HG03139 (cell line): Measurements from ENCODE around the gene OR6S1.
A peak's percentile ranks its signal among the peaks of the same experiment; 100 is the strongest.

Source experiments
- ATAC-seq: cut with Tn5 transposase; IDR thresholded peaks from one replicate; pipeline ENCODE4 v1.9.1; 2021; ENCODE audit not compliant: unreplicated experiment

The OR6S1 gene, protein sequence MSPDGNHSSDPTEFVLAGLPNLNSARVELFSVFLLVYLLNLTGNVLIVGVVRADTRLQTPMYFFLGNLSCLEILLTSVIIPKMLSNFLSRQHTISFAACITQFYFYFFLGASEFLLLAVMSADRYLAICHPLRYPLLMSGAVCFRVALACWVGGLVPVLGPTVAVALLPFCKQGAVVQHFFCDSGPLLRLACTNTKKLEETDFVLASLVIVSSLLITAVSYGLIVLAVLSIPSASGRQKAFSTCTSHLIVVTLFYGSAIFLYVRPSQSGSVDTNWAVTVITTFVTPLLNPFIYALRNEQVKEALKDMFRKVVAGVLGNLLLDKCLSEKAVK

DNA sequence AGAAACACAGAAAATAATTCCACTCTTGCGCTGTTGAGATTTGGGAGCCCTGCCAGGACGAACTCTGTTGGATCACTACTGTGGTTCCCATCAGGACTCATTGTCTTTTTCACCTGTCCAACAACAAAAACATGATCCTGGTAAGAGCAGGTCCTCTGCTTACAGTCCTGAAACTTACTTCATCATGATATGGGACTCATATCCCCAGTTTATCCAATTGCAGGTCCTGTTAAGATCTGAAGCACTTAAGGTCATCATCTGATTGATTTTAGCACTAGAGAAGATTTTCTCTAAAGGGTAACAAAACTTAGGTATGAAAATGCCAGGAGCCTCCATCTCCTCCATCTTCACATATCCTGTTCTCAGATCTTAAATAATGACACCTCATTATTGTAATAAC, at the start of gene OR6S1:
Gene OR6S1, minus strand, starts transcription at position 101 of the 400 bp plus-strand sequence. Its CDS starts 0 bp downstream, at position 101.
- no peak for ATAC-seq

DNA sequence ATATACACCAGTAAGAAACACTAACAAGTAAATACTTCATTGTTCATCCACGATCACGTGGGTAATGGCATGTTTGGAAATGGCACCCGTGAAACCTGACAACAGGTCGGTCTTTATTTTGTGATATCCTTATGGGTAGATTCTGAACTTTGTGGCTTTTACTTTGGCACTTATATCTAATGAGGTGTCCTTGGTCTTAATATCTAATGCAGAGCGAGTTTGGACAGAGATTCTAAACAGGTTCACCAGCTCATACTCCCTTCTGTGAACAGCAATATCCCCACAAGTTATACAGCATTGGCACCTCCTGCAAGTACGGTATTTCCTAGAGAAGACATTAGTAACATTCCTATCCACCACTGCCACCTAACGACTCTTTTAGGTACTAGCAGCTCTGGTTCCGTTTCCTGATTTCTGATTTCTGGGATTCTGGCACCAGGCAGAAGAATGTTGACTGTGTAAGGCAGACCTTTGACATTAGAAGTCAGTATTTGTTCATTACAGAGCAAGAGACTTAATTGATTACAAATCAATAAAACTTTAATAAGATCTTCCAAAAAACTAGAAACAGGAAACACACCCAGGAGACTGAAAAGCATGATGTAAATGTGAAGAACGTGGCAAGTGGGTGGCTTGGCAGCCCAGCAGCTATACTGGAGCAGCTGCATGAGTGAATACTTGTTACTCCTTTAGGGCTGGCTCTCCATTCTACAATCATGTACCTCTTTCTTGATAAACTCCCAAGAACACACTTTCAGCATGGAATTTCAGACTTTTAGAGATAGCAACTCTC, 49.6 kb upstream of the OR6S1 start:
- ATAC-seq = no peak

DNA sequence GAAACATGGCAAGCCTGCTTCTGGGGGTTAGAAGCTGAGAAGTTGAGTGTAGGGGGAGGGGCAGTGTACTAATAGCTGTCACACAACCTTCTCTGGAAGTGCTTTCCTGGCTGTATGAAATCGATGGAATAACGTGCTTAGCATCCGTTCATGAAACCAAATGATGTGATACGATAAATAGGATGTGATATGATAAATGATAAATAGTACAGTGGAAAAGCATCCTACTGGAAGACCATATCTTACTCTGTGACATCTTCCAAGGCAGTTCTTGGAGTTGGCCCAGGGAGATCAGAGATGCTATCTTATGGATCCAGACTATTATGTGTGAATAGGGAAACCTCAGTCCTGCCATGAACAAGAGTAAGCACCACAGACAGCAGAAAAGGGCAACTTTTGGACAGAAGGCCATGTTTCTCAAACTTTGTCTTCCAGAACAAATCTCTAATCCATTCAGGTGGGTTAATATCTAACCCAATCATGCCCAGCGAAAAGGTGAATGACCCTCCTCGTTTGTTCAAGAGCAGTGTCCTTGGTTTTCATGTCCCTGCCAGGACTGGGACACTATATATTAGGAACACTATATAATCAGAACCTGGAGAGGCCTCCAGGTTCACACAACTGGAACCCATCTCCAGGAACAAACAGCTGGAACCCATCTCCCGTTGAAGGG, 46.8 kb upstream of the OR6S1 start, which contains the start of gene ANG:
Gene ANG, plus strand, starts transcription at position 598 of the 673 bp plus-strand sequence. CDS start 4,801 bp downstream, outside the sequence.
- ATAC-seq = no peak

DNA sequence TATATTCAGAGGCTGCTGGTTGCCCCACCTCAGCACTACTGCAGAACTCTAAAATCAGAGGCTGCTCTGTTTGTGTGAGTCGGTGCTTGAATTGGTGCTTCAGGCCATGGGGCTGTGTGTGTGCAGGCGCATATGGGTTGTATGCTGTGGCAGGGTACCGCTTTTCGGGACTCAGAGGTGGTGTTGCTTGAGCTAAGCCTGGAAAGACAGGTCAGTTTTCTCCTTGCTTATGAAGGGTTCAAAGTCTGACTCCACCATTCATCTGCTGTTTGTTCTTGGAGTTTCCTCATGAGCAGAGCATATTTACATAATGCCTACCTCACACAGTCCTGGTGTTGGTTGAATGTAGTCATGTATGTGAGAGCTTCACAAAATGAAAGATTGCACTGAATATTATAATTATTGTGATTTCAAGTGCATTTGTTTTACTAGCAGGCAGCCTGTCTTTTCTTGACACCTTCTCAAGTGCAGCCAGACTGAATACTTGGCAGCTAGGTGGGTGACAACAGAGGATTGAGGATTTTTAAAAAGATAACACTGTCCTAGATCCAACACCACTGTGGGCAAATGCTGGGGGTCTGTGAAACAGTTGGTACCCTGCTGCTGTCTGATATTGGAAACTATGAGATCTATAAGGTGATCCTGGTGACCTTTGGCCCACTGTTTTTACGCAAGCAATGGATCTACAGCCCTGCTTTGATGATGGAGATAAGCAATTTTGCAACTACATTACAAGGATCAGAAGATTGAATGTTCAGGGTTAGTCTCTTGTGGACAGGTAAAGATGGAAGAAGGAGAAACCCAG, 46.1 kb upstream of the OR6S1 start:
- no peak for ATAC-seq

DNA sequence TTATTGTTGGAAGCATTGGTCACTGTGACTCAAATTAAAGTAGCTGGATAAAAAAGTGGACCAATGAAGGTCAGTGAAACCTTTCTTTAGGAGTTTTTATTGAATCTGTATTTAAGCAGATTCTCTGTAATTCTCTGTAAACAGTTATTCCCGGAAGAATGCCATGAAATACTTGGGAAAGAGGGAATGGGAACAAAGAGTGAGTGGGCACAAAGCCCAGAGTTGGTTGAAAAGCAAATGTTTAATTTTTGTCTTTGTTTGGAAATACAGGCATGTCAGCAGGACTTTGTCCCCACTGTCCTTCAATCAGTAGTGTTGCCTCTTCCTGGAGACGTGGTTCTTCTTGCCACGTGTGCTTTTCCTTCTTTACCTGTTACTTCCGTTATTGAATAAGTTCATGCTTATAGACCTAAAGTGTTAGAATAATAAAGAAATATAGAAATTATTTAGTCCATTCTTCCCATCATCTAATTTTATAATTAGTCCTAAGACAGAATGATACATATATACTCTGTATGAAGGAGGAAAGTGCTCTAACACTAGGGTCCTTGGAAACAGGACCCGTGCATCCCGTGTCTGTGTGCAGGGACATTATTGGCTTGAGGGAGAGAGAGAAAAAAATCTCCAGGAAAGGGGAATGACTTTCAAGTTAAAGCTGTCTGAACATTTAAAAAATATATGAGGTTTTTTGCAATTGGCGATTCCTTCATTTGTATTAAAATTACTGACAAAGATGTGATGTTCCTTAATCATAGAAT, 45.1 kb upstream of the OR6S1 start:
- no peak for ATAC-seq

DNA sequence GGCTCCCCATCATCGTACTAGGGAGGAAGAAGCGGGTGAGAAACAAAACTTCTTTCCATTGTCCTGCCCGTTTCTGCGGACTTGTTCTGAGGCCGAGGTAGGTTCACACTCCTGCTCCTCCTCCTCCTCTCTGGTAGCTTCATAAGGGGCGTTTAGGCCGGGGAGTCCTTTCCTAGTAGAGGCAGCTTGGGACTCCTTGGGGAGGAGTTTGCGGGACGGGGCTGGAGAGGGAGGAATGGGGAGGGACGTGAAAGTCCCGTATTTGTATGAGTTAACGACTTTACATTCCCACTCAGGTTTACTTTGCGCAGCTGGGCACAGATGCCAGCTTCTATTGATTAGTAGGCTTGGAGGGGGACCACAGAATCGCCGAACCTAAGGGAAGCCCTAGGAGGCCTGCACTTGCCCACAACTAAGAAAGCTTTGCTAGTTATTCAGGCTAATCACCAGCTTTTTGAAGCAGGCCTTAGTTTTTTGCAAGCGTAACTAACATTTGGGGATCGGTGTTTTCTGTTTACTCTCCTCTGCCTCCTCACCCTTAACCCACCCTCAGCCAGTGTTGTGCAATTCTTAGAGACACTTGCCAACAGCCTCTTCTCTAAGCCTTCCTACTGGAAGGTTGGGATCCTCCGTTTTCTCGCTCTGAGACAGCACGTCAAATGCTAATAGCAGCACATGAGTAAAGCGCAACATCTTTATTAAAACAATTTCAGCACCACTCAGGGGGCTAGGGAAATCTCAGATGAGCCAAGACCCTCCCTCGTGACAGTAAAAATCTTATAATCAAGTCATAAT, 43.4 kb upstream of the OR6S1 start:
- ATAC-seq = no peak

DNA sequence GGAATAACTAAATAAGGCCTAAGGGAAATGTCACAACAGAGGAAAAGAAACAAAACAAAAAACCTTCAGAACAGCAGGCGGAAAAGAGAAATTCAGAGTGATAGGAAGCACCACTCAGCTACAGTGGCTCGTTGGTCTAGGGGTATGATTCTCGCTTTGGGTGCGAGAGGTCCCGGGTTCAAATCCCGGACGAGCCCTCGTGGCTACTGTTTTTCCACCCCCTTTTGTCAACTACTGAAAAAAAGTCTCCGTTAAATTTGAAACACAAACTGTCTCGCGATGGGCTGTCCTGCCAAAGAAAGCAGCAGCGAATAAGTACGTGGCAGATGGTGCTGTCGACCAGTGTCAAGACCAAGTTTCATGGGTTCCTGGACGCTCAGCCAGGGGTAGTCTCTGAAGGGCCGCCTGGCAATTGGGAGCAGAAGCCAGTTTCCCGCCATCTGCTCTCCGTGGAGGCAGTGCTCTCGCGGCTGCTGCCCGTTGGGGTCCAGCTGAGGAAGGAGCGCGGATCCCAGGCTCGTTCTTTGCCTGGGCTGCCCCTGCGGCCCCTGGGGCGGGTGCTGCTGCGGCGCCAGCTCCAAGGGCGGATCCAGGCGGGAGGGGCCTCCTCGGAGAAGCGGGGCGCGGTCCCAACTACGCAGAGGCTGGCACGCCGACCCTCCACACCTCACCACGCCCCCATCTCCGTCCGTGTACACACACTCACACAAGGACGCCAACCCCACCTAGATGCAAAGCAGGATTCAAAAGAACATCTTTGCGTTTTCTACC, 42.6 kb upstream of the OR6S1 start, which contains the start of gene RNASE4:
Gene RNASE4, plus strand, starts transcription at position 670 of the 771 bp plus-strand sequence. CDS start 14,812 bp downstream, outside the sequence.
- peak; percentile 22 for ATAC-seq

DNA sequence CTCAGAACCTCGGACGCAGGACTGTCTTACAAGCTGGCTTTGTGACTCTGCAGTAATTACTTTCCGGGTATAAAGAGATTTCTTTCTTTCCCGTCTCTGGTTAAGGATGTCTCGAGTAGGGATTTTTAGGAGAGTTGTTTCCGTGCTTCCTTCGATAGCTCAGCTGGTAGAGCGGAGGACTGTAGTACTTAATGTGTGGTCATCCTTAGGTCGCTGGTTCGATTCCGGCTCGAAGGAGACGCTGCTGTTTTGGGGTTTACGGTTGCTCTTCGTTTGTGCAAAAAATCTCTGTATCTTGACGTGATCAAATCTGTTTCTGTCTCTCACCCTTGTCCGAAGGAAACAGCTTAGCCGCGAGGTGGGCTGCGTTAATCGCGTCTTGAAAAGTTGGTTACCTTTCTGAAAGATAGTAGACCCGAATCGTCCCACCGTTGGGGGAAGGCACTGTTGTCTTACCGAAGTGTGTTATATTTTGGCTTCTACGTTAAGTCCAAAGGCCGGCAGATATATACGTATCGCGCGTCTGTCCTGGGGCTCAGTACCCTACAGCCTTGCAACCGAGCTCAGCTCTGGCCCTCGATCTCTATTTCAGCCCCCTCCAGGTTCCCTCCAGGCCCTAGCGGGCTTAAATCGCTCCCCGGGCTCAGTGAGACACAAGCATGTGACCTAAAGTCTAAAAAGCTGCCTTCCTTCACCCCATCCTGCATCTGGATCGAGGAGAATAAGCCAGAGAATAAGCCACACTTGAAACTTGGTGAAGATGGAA, 41.8 kb upstream of the OR6S1 start:
- ATAC-seq = no peak

DNA sequence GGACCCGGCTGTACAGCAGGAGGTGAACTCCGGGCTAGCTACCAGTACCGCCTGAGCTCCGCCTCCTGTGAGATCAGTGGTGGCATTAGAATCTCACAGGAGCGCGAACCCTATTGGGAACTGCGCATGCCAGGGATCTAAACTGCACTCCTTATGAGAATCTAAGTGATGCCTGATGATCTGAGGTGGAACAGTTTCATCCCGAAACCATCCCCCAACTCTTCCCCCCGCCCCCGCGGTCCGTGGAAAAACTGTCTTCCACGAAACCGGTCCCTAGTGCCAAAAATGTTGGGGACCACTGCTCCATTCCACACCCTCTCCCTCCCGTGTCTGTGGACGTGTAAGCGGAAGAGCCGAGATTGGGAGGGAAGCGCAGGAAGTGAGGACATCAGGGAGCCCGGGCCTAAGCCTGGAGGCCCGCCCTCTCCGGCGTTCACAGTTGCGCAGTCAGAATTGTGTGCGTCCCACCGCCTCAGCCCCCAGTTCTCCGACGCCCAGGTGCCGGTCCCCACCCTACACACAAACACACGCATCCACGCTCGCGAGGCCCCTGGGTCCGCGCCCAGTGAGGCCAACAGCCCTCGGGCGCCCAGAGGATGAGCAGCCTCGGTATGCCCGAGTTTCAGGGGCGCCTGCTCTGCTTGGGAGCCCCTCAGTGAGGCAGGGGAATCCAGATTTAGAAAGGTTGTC, 41.1 kb upstream of the OR6S1 start:
- ATAC-seq = peak; percentile 46

DNA sequence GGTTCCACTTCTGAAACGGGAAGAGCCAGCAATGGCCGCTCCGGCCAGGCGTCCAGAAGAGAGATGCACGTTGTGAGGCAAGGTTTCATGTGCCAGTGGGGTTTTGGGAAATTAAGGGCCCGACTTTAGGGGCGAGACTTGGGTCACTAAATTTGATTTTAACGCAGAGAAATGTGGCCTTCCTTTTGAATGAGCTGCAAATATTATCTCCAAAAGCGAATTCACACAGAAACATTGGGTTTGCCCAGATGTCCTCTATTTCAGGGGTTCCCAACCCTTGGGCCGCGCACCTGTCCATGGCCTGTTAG, 40.6 kb upstream of the OR6S1 start:
- no peak for ATAC-seq

DNA sequence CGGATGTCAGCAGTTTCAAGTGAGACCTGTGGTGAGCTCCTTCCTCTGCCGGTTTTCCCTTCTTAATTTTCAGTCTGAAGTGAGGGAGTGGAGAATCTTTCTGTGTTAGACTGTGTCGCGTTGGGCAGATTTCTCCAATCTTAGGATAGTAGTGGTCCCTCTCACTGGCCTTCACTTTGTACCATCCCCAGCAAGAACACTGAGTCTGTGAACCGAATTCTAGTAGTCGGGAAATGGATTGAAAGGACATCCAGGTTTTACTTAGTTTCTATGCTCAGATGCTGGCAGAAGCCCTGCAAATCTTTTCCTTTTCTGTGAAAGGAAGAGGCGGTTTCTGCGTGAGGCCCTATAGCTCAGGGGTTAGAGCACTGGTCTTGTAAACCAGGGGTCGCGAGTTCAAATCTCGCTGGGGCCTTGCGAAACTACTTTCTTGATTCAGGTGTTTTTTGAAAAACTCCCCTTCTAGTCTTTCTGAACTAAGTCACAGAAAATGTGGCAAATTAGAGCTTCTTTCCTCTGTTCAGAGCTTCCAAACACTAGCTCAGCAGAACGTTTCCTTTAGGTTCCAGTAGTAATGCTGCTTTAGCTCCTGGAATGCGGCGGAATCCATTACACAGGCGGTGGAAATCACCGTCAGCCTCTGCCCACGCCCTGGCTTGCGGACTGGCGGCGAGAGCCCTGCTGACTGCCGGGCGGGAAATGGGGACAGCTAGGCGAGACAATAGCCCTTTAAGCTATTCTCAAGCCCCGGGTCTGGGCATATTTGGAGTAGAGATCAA, 40.0 kb upstream of the OR6S1 start:
- no peak for ATAC-seq

DNA sequence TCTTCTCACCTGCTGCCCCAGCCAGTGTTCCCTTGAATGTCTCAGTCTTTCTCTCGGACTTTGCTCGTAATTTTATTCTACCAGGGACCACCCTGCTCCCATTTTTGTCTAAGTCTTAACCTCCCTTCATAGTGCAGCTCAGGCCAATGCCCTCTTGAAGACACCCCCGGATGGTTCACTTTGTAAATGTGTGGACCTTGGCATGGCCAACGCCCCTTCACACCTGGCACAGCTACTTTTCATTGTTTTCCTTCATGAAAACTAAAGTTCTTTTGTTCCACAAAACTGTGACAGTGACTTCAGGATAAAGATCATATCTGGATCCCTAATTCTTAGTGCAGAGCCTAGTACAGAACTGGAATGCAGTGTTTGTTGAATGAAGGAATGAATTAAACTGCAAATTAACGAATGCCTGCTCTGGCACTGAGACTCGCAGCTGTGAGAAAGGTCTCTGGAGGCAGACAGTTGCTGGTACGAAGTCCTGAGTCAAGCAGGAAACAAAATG, 39.4 kb upstream of the OR6S1 start:
- no peak for ATAC-seq

DNA sequence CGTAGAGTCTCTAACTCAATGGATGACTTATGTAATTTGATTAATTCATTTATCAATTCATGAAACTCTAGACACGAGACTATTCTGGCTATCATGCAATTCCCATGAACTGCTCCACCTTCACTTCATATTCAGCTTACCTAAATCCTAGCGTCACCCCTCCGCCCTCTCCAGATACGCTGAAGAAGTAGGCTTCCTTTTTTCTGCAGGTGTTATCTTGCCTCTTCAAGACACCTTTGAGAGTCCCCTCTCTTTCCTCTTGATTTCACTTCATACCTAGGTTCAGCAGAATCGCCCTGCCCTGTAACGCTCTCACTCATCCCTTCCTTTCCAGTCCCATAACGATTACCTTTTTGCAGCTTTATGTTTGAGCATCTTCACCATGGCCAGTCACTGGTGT, 38.9 kb upstream of the OR6S1 start:
- ATAC-seq = no peak

DNA sequence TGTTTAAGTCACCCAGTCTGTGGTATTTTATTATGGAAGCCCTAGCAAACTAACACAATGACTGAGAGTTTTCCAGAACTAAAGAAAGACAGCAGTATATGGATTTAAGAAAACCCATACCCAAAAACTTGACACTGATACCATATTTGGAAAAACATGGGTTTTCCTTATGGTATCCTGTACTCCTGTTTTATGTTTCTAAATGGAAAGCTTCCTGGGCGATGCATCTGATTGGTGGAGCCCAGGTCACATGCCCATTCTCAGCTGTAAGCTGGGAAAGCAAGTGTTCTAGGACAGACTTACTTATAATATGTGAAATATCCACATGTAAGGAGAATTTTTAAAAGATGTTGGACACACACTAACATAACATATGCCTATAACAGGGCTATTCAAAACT, 38.4 kb upstream of the OR6S1 start:
- ATAC-seq = no peak

DNA sequence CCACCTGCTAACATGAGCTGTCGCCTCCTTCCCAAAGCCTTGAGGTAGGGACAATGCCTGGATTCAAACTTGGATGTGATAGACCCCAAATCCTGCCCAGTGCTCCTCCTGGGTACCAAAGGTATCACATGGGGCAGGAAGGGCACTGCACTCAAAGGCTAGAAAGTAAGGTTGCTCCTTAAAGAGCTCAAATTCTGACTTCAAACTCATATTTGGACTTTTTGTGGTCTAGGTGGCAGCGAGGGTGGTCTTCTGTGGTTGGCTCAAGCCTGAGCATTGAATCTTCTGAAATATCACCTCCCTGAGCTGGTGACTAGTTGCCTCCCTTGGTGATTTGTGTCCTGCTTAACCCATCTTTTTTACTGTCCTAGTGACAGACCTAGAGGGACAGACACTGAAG, 34.6 kb upstream of the OR6S1 start:
- no peak for ATAC-seq

DNA sequence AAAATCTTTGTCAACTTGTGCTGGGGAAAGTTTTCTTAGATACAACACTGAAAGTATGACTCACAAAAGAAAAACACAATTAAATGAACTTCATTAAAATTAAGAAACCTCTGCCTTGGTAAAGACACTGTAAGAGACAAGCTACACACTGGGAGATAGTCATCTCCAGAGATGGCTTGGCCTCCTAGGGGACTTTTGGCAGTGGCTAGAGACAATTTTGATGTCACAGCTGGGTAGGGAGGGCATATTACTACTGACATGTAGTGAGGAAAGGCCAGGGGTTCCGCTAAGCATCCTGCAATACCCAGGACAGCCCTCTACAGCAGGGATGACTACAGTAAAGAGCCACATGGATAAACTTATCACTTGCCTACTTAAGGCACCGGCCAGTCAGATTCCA, 34.2 kb upstream of the OR6S1 start:
- no peak for ATAC-seq
